PC-3 (cell line): ENCODE measurements around the gene PLEKHA1. TPM values are rescaled to one million over a fixed set of nuclear protein-coding genes. Genes with fewer than 3 reads are reported as not detected.
A peak's percentile ranks its signal among the peaks of the same experiment; 100 is the strongest.

Source experiments
- ATAC-seq: fragments of 200-7000 bp; cut with Tn5 transposase; 2 replicates; pipeline ENCODE4 v1.9.1; 2020; ENCODE audit warnings: mild to moderate bottlenecking, moderate library complexity
- BruUV-seq: library from RNA; stranded (reverse); fragments of 400-500 nt; replicated peaks from 2 replicates; lab custom pipeline; 2021; lab: Mats Ljungman, UMichigan
- CTCF ChIA-PET: fragments of 300-600 bp; sonication (Branson Sonifier 250); formaldehyde crosslinking; loops from one replicate; lab custom pipeline; 2022; ENCODE audit warnings: antibody characterized with exemption; lab: Charles Lee
- POLR2A ChIA-PET: fragments of 300-600 bp; sonication (Branson Sonifier 250); formaldehyde crosslinking; loops from one replicate; lab custom pipeline; 2022; ENCODE audit warnings: antibody characterized with exemption; ENCODE audit not compliant: unreplicated experiment; lab: Charles Lee
- DNase-seq: peaks from one replicate; pipeline ENCODE4 v3.0.0-alpha.2; 2015
- H2AFZ ChIP-seq: fragments of 300-600 bp; sonication (generic); 2 replicates; pipeline ENCODE4 v1.6.0; 2016; ENCODE audit warnings: antibody characterized with exemption, low read length
- H3F3A ChIP-seq: fragments of 300-600 bp; sonication (generic); one replicate; pipeline ENCODE4 v1.6.0; 2017; ENCODE audit warnings: antibody characterized with exemption, low read length, control low read depth, mild to moderate bottlenecking; ENCODE audit not compliant: unreplicated experiment
- H3K27ac ChIP-seq: fragments of 300-600 bp; sonication (generic); 2 replicates; pipeline ENCODE4 v1.5.1; 2016; ENCODE audit warnings: mild to moderate bottlenecking, low read length
- H3K27me3 ChIP-seq: fragments of 300-600 bp; sonication (generic); 2 replicates; pipeline ENCODE4 v1.6.1; 2016; ENCODE audit warnings: low read length, mixed read lengths
- H3K36me3 ChIP-seq: fragments of 300-600 bp; sonication (generic); 2 replicates; pipeline ENCODE4 v1.6.1; 2016; ENCODE audit warnings: low read depth, mixed run types, low read length, mixed read lengths
- H3K4me1 ChIP-seq: fragments of 300-600 bp; sonication (generic); 2 replicates; pipeline ENCODE4 v1.5.1; 2016; ENCODE audit warnings: low read length; ENCODE audit not compliant: insufficient read depth
- H3K4me2 ChIP-seq: fragments of 300-600 bp; sonication (generic); 2 replicates; pipeline ENCODE4 v1.6.0; 2016; ENCODE audit warnings: low read length
- H3K4me3 ChIP-seq: fragments of 300-600 bp; sonication (generic); 2 replicates; pipeline ENCODE4 v1.5.1; 2016; ENCODE audit warnings: mild to moderate bottlenecking, low read length, mixed read lengths
- H3K79me2 ChIP-seq: fragments of 300-600 bp; sonication (generic); 2 replicates; pipeline ENCODE4 v1.6.1; 2017; ENCODE audit warnings: low read length, mixed read lengths
- H3K9ac ChIP-seq: fragments of 300-600 bp; sonication (generic); 2 replicates; pipeline ENCODE4 v1.6.0; 2016; ENCODE audit warnings: mild to moderate bottlenecking, low read length
- H3K9me2 ChIP-seq: fragments of 300-600 bp; sonication (generic); replicated peaks from 2 replicates; pipeline ENCODE4 v1.6.1; 2016; ENCODE audit warnings: mixed run types, low read length, mixed read lengths
- H3K9me3 ChIP-seq: fragments of 300-600 bp; sonication (generic); 2 replicates; pipeline ENCODE4 v1.6.1; 2016; ENCODE audit warnings: low read length, mixed read lengths
- H4K20me1 ChIP-seq: fragments of 300-600 bp; sonication (generic); 2 replicates; pipeline ENCODE4 v1.6.1; 2016; ENCODE audit warnings: low read length, mixed read lengths
- CTCF ChIP-seq: fragments of 300-600 bp; sonication (generic); conservative IDR thresholded peaks from 2 replicates; pipeline ENCODE4 v1.5.1; 2017; ENCODE audit warnings: antibody characterized with exemption, low read depth, mild to moderate bottlenecking, low read length
- EZH2 ChIP-seq: fragments of 300-600 bp; sonication (generic); IDR thresholded peaks from one replicate; pipeline ENCODE4 v1.6.1; 2017; ENCODE audit warnings: antibody characterized with exemption, mild to moderate bottlenecking, low read length; ENCODE audit not compliant: unreplicated experiment
- EZH2phosphoT487 ChIP-seq: fragments of 300-600 bp; sonication (generic); IDR thresholded peaks from 2 replicates; pipeline ENCODE4 v1.6.1; 2018; ENCODE audit warnings: mild to moderate bottlenecking, antibody characterized with exemption, low read length, borderline replicate concordance
- intact Hi-C: fragments of 100-400 bp; cut with micrococcal nuclease; formaldehyde crosslinking; loops from 2 replicates; pipeline ENCODE4 v1.9.0; 2023
- total RNA-seq: library from RNA; depleted of rRNA; stranded (reverse); fragments of >200 nt; gene quantifications from 2 replicates; pipeline ENCODE4 v1.2.3, GENCODE V29; 2014

PLEKHA1 gene
- total RNA-seq, 1 experiment from 2014 or later, result 5.2 TPM

GRCh38 chr10:122468926-122469781 is 94.6 kb downstream of the PLEKHA1 start:
- CTCF ChIA-PET, result interaction anchor here (0.5 to 1.1 kb wide), 6 partner anchors 26 to 1110 kb away, joined by 3 to 9 read pairs (median 4); no protein-coding TSS in a partner anchor
- POLR2A ChIA-PET, result no interaction called here
- H3K4me3 ChIP-seq, result no peak overlapping the region
- H3K4me1 ChIP-seq, result peaks cover 27% of the 10 kb centered on the region
- intact Hi-C loops, result loop anchor here (5.0 kb wide), 1 partner anchor 98 kb away; no protein-coding TSS in a partner anchor
- no peaks in the 10 kb centered on the region for H3K27me3 ChIP-seq
- no peaks in the 10 kb centered on the region for H3K9me3 ChIP-seq
- peak overlapping the region; percentile 74 for H3K27ac ChIP-seq
- ATAC-seq, result peak; percentile 88
- H4K20me1 ChIP-seq, result no peaks in the 10 kb centered on the region
- H2AFZ ChIP-seq, result no peak overlapping the region
- TF ChIP-seq EZH2 (no peak), EZH2phosphoT487 (no peak), CTCF (0 out of 2 replicates have a peak, but pooled peaks have one; percentile 18)
- DNase-seq, result peak; percentile 91
- no TSS peak for BruUV-seq
- H3F3A ChIP-seq, result no peaks in the 10 kb centered on the region
- H3K79me2 ChIP-seq, result no peaks in the 10 kb centered on the region
- H3K9me2 ChIP-seq, result no peaks in the 10 kb centered on the region
- peak overlapping the region; percentile 42 for H3K4me2 ChIP-seq
- no peaks in the 10 kb centered on the region for H3K36me3 ChIP-seq
- H3K9ac ChIP-seq, result no peak overlapping the region

GRCh38 chr10:122469848-122470247 is 95.3 kb downstream of the PLEKHA1 start:
- no peak for DNase-seq
- no peak overlapping the region for H2AFZ ChIP-seq
- BruUV-seq, result no TSS peak
- H3K4me1 ChIP-seq, result peaks cover 27% of the 10 kb centered on the region
- no peaks in the 10 kb centered on the region for H3K9me3 ChIP-seq
- no peaks in the 10 kb centered on the region for H3K36me3 ChIP-seq
- ChIA-PET CTCF (interaction anchor here (0.6 kb wide), 1 partner anchor 227 kb away, joined by 4 read pairs; no protein-coding TSS in a partner anchor), POLR2A (no interaction called here)
- H3K27me3 ChIP-seq, result no peaks in the 10 kb centered on the region
- H3K4me3 ChIP-seq, result no peak overlapping the region
- no peak for ATAC-seq
- no peaks in the 10 kb centered on the region for H3K9me2 ChIP-seq
- no peaks in the 10 kb centered on the region for H4K20me1 ChIP-seq
- H3K79me2 ChIP-seq, result no peaks in the 10 kb centered on the region
- intact Hi-C loops, result loop anchor here (5.0 kb wide), 1 partner anchor 97 kb away; no protein-coding TSS in a partner anchor
- H3F3A ChIP-seq, result no peaks in the 10 kb centered on the region
- TF ChIP-seq EZH2 (no peak), EZH2phosphoT487 (no peak), CTCF (no peak)
- H3K4me2 ChIP-seq, result peak overlapping the region; percentile 26; the same call in 1 of the 2 replicates
- peak overlapping the region; percentile 74 for H3K27ac ChIP-seq
- H3K9ac ChIP-seq, result no peak overlapping the region
